A549 (cell line): Measurements from ENCODE around the gene MAP2K1.

Experiments used
- CTCF ChIP-seq: fragments of >200 bp; sonication (Bioruptor Twin); formaldehyde crosslinking; IDR thresholded peaks from 3 replicates; pipeline ENCODE4 v1.5.1; 2016
- MAX ChIP-seq: IDR thresholded peaks from 2 replicates; pipeline ENCODE4 v1.6.1; 2012
- MYC ChIP-seq: IDR thresholded peaks from 2 replicates; pipeline ENCODE4 v1.6.1; 2012; ENCODE audit warnings: mild to moderate bottlenecking, inconsistent platforms, low read length, improper control_type of control experiment, borderline replicate concordance
- RCOR1 ChIP-seq: fragments of 150-350 bp; IDR thresholded peaks from 2 replicates; pipeline ENCODE4 v1.6.1; 2014; ENCODE audit warnings: antibody characterized with exemption, low read length, low read depth
- USF2 ChIP-seq: fragments of 450-650 bp; IDR thresholded peaks from 2 replicates; pipeline ENCODE4 v1.6.1; 2014; ENCODE audit warnings: antibody characterized with exemption

GRCh38 chr15:66424963-66425612, 38.4 kb downstream of the MAP2K1 start:
- TF ChIP-seq MAX (no peak), USF2 (no peak), CTCF (no peak), MYC (no peak), RCOR1 (no peak)
